Activated CD8-positive, alpha-beta memory T cell treated with anti-CD3 and anti-CD28 coated beads, Interleukin-2, amount 10 ng/mL, durations not matched to agents 7 days and 5 days (primary cell): ENCODE measurements around the gene GNLY. TPM values are rescaled to one million over a fixed set of nuclear protein-coding genes. Genes with fewer than 3 reads are reported as not detected.

Experiments
- ATAC-seq: fragments of 150-1000 bp; cut with Tn5 transposase; one replicate; pipeline ENCODE4 v1.10.0; 2021; ENCODE audit warnings: moderate library complexity
- CTCF ChIA-PET: fragments of 350-600 bp; sonication (Branson Sonifier 250); formaldehyde crosslinking; loops from one replicate; lab custom pipeline; 2021; ENCODE audit warnings: antibody characterized with exemption; lab: Charles Lee
- DNase-seq: peaks from one replicate; pipeline ENCODE4 v3.0.0-alpha.2; 2020
- H3K27ac Mint-ChIP-seq: one replicate; pipeline ENCODE4 v1.8.0; 2021; ENCODE audit warnings: mild to moderate bottlenecking, mixed read lengths
- H3K27me3 Mint-ChIP-seq: one replicate; pipeline ENCODE4 v1.8.0; 2021; ENCODE audit warnings: mixed read lengths
- H3K36me3 Mint-ChIP-seq: one replicate; pipeline ENCODE4 v1.8.0; 2021; ENCODE audit warnings: mild to moderate bottlenecking, mixed read lengths
- H3K4me1 Mint-ChIP-seq: one replicate; pipeline ENCODE4 v1.8.0; 2021; ENCODE audit warnings: mixed read lengths
- H3K4me3 Mint-ChIP-seq: one replicate; pipeline ENCODE4 v1.8.0; 2021; ENCODE audit warnings: mild to moderate bottlenecking, moderate library complexity, mixed read lengths
- H3K9me3 Mint-ChIP-seq: one replicate; pipeline ENCODE4 v1.8.0; 2022; ENCODE audit warnings: low read depth, mixed read lengths
- total RNA-seq, 2 experiments: library from RNA; stranded (reverse); gene quantifications; one replicate each; pipeline ENCODE4 v1.2.3, GENCODE V29; 2021

The GNLY gene
- total RNA-seq, 2 experiments from 2014 or later: 364 to 1,915 TPM

- CTCF ChIA-PET: interaction anchor here (1.0 to 6.0 kb wide), 6 partner anchors 10 to 96 kb away, joined by 3 to 31 read pairs (median 5); no protein-coding TSS in a partner anchor
- H3K27ac Mint-ChIP-seq: no peak overlapping the region
- DNase-seq (no peak), ATAC-seq (no peak)
- H3K4me3 Mint-ChIP-seq: no peak overlapping the region
- H3K36me3 Mint-ChIP-seq: no peaks in the 10 kb centered on the region
- H3K27me3 Mint-ChIP-seq: peaks cover 23% of the 10 kb centered on the region
- peaks cover 19% of the 10 kb centered on the region for H3K4me1 Mint-ChIP-seq
- no peaks in the 10 kb centered on the region for H3K9me3 Mint-ChIP-seq
Measured at GRCh38 chr2:85718009-85718391, 23.8 kb downstream of the GNLY start.

GRCh38 chr2:85718885-85719492, 24.8 kb downstream of the GNLY start:
- ATAC-seq: no peak
- Mint-ChIP-seq H3K36me3 (no peaks in the 10 kb centered on the region), H3K27ac (no peak overlapping the region)

DNA sequence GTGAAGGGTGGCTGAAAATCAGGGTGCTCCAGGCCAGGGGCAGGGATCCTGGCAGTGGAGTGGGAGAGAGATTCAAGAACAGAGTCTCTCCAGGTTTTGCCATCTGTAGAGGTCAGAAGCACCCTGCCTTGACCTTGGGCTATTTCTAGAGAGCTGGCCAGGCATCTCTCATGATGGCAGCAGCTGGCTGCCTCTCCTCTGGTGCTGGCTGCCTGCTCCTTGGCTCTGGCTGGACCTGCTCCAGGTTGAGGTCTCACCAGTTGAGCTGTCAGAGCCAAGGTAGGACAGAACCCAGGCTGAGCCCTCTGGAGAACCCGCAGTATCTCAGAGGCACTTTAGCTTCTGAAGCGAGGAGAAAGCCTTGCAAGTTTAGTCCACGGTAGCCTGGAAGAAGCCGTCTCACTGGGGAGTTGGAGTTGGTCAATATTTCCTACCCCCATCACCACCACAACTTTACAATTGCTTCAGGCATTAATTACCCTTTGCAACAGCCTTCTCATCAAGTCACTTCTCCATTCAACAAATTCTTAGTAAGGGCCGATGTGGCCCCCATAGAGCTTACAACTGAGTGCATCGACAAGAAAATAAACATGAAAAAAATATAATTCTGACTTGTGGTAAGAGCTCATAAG, 25.6 kb downstream of the GNLY start:
- H3K27me3 Mint-ChIP-seq: peaks cover 28% of the 10 kb centered on the region
- no peaks in the 10 kb centered on the region for H3K9me3 Mint-ChIP-seq
- no peak overlapping the region for H3K27ac Mint-ChIP-seq
- H3K4me3 Mint-ChIP-seq: no peak overlapping the region
- CTCF ChIA-PET: interaction anchor here (1.2 to 6.0 kb wide), 5 partner anchors 9 to 94 kb away, joined by 3 to 31 read pairs (median 9); no protein-coding TSS in a partner anchor
- H3K36me3 Mint-ChIP-seq: no peaks in the 10 kb centered on the region
- ATAC-seq (no peak), DNase-seq (no peak)
- H3K4me1 Mint-ChIP-seq: peaks cover 10% of the 10 kb centered on the region

More at GRCh38 chr2:85718885-85719492, 24.8 kb downstream of the GNLY start:
- no peak overlapping the region for H3K4me3 Mint-ChIP-seq
- peaks cover 23% of the 10 kb centered on the region for H3K27me3 Mint-ChIP-seq
- no peak for DNase-seq
- peaks cover 17% of the 10 kb centered on the region for H3K4me1 Mint-ChIP-seq
- no peaks in the 10 kb centered on the region for H3K9me3 Mint-ChIP-seq
- CTCF ChIA-PET: interaction anchor here (1.0 to 6.0 kb wide), 6 partner anchors 10 to 95 kb away, joined by 3 to 31 read pairs (median 7); no protein-coding TSS in a partner anchor

DNA sequence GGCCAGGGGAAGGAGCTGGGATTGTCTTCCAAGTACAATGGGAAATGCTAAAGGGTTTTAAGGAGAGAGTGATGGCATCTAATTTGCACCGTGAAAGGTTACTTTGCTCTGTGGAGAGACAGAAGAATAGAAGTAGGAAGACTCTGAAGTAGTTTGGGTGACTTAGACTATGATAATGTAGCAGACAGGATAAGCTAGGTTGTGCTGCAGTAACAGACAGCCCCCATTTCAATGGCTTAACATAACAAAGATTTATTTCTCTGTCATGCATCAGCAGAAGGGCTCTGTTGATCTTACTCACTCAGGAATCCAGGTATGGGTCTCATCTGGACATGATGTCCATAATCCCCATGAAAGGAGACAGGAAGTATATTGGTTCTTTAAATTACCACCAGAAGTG, 26.4 kb downstream of the GNLY start:
- H3K4me1 Mint-ChIP-seq: peaks cover 2% of the 10 kb centered on the region
- no peaks in the 10 kb centered on the region for H3K9me3 Mint-ChIP-seq
- no peak for ATAC-seq
- CTCF ChIA-PET: interaction anchor here (1.0 to 6.0 kb wide), 7 partner anchors 9 to 359 kb away, joined by 3 to 31 read pairs (median 9); no protein-coding TSS in a partner anchor
- no peaks in the 10 kb centered on the region for H3K36me3 Mint-ChIP-seq
- DNase-seq: no peak
- H3K4me3 Mint-ChIP-seq: no peak overlapping the region
- H3K27ac Mint-ChIP-seq: no peak overlapping the region
- peaks cover 35% of the 10 kb centered on the region for H3K27me3 Mint-ChIP-seq

DNA sequence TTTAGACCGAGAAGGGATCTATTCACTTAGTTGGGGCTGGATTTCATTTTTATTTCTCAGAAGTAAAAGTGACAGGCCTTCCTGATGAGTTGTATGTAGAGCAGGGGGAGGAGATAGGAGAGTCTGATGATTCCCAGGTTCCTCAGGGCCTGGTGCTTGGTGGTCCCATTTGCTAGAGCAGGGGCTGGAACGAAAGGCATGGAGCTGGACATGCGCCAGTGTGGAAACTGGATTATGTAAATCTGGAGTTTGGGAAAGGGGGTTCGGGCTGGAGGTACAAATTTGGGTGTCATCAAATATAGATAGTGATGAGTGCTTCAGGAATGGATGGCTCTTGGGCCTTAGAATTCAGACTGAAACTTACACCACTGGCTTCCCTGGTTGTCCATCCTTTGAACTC, 27.5 kb downstream of the GNLY start:
- CTCF ChIA-PET: interaction anchor here (1.1 to 1.9 kb wide), 2 partner anchors 20 to 93 kb away, joined by 3 to 7 read pairs; no protein-coding TSS in a partner anchor
- Mint-ChIP-seq H3K27me3 (peaks cover 27% of the 10 kb centered on the region), H3K4me3 (no peak overlapping the region), H3K36me3 (no peaks in the 10 kb centered on the region), H3K4me1 (no peaks in the 10 kb centered on the region), H3K9me3 (no peaks in the 10 kb centered on the region), H3K27ac (no peak overlapping the region)
- DNase-seq (no peak), ATAC-seq (no peak)

GRCh38 chr2:85722519-85722918, 28.4 kb downstream of the GNLY start:
- Mint-ChIP-seq H3K36me3 (no peaks in the 10 kb centered on the region), H3K27ac (no peak overlapping the region), H3K4me1 (no peaks in the 10 kb centered on the region), H3K27me3 (peaks cover 23% of the 10 kb centered on the region), H3K9me3 (no peaks in the 10 kb centered on the region), H3K4me3 (no peak overlapping the region)
- CTCF ChIA-PET: interaction anchor here (1.9 kb wide), 1 partner anchor 92 kb away, joined by 7 read pairs; no protein-coding TSS in a partner anchor
- ATAC-seq (no peak), DNase-seq (no peak)

DNA sequence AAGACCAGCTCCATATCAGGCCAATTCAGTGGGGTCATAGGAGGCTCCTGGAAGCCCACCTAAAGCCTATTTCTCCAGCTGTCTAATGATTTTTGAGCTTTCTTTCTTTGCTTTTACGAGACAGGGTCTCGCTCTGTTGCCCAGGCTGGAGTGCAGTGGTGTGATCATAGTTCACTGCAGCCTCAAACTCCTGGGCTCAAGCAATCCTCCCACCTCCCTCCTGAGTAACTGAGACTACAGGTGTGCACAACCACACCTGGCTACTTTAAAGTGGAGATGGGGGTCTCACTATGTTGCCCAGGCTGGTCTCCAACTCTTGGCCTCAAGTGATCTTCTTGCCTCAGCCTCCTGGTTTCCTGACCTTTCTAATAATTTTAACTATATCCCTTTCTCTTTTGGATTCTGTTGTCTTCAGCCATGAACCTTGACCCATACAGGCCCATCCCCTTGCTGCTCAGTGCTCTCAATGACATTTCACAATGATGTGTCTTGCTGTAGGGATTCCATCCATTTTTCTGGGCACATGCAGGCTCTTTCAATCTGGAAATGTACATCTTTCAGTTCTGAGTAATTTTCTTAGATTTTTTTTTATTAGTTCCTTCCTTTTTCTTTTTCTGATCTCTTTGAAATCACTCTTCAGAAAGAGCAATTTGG, 29.7 kb downstream of the GNLY start:
- DNase-seq (no peak), ATAC-seq (no peak)
- Mint-ChIP-seq H3K36me3 (no peaks in the 10 kb centered on the region), H3K4me1 (no peaks in the 10 kb centered on the region), H3K27ac (no peak overlapping the region), H3K4me3 (no peak overlapping the region), H3K27me3 (peaks cover 29% of the 10 kb centered on the region), H3K9me3 (no peaks in the 10 kb centered on the region)
- CTCF ChIA-PET: interaction anchor here (0.7 to 2.2 kb wide), 6 partner anchors 12 to 93 kb away, joined by 4 to 9 read pairs (median 7); no protein-coding TSS in a partner anchor

- no peak overlapping the region for H3K4me3 Mint-ChIP-seq
Measured at GRCh38 chr2:85724731-85725181, 30.6 kb downstream of the GNLY start.

GRCh38 chr2:85725451-85725850, 31.3 kb downstream of the GNLY start:
- H3K4me1 Mint-ChIP-seq: peaks cover 9% of the 10 kb centered on the region
- no peak for ATAC-seq
- no peaks in the 10 kb centered on the region for H3K9me3 Mint-ChIP-seq
- no peak overlapping the region for H3K27ac Mint-ChIP-seq
- CTCF ChIA-PET: interaction anchor here (0.7 to 2.2 kb wide), 10 partner anchors 10 to 102 kb away, joined by 3 to 9 read pairs (median 6); no protein-coding TSS in a partner anchor
- no peak overlapping the region for H3K4me3 Mint-ChIP-seq
- no peaks in the 10 kb centered on the region for H3K36me3 Mint-ChIP-seq
- DNase-seq: no peak
- peaks cover 35% of the 10 kb centered on the region for H3K27me3 Mint-ChIP-seq

More at GRCh38 chr2:85724731-85725181, 30.6 kb downstream of the GNLY start:
- CTCF ChIA-PET: interaction anchor here (0.7 to 2.2 kb wide), 10 partner anchors 10 to 103 kb away, joined by 3 to 9 read pairs (median 6); no protein-coding TSS in a partner anchor
- DNase-seq: no peak
- no peak for ATAC-seq
- no peaks in the 10 kb centered on the region for H3K36me3 Mint-ChIP-seq
- peaks cover 38% of the 10 kb centered on the region for H3K27me3 Mint-ChIP-seq
- no peak overlapping the region for H3K27ac Mint-ChIP-seq
- H3K4me1 Mint-ChIP-seq: peaks cover 8% of the 10 kb centered on the region
- no peaks in the 10 kb centered on the region for H3K9me3 Mint-ChIP-seq

GRCh38 chr2:85727798-85728197, 33.6 kb downstream of the GNLY start:
- Mint-ChIP-seq H3K4me3 (no peak overlapping the region), H3K27ac (no peak overlapping the region), H3K9me3 (no peaks in the 10 kb centered on the region), H3K4me1 (peaks cover 9% of the 10 kb centered on the region), H3K36me3 (no peaks in the 10 kb centered on the region), H3K27me3 (peaks cover 39% of the 10 kb centered on the region)
- CTCF ChIA-PET: interaction anchor here (1.1 kb wide), 2 partner anchors 85 to 88 kb away, joined by 4 to 5 read pairs; no protein-coding TSS in a partner anchor
- DNase-seq: no peak
- ATAC-seq: no peak

DNA sequence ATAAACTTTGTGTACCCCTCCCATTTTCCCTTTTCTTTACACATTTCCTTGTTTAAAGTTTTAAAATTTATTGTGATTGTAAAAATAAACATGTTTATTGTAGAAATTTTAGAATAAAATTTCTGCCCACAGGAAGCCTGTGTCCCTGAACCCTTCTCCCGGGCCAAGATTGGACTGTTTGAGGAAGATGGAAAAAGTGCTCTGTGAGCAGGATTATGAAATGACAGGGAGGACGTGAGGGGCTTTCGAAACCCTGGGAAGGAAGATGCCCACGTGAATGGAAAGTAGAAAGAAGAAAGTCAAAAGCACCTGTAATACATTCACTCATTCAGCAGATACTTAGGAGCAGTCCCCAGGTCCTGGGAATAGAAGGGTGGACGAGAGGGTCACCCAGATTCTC, 34.2 kb downstream of the GNLY start:
- Mint-ChIP-seq H3K27ac (no peak overlapping the region), H3K27me3 (peaks cover 39% of the 10 kb centered on the region), H3K36me3 (no peaks in the 10 kb centered on the region), H3K9me3 (no peaks in the 10 kb centered on the region), H3K4me1 (peaks cover 9% of the 10 kb centered on the region), H3K4me3 (no peak overlapping the region)
- CTCF ChIA-PET: interaction anchor here (0.6 to 2.5 kb wide), 43 partner anchors 9 to 378 kb away, joined by 3 to 93 read pairs (median 5); partner anchors contain the start of genes ATOH8 and ST3GAL5
- ATAC-seq (no peak), DNase-seq (no peak)

- CTCF ChIA-PET: interaction anchor here (0.6 to 2.5 kb wide), 52 partner anchors 8 to 727 kb away, joined by 3 to 93 read pairs (median 4); partner anchors contain the start of genes ATOH8 and ST3GAL5
- DNase-seq: peak; percentile 81
- H3K27ac Mint-ChIP-seq: no peak overlapping the region
- no peaks in the 10 kb centered on the region for H3K9me3 Mint-ChIP-seq
- H3K27me3 Mint-ChIP-seq: peaks cover 41% of the 10 kb centered on the region
- ATAC-seq: peak; percentile 93
- peaks cover 9% of the 10 kb centered on the region for H3K4me1 Mint-ChIP-seq
- no peak overlapping the region for H3K4me3 Mint-ChIP-seq
- H3K36me3 Mint-ChIP-seq: no peaks in the 10 kb centered on the region
Measured at GRCh38 chr2:85728883-85729824, 35.0 kb downstream of the GNLY start.
